HepG2 (cell line): ENCODE results near the gene MAP2K5. TPM values are rescaled to one million over a fixed set of nuclear protein-coding genes. Genes with fewer than 3 reads are reported as not detected.

Source experiments
- HNRNPL ChIP-seq: fragments of 200-400 bp; formaldehyde crosslinking; IDR thresholded peaks from 2 replicates; pipeline ENCODE4 v1.6.1; 2017; ENCODE audit warnings: mild to moderate bottlenecking, low read depth, low read length
- MTA1 ChIP-seq: sonication (generic); formaldehyde crosslinking; IDR thresholded peaks from 2 replicates; pipeline ENCODE4 v1.4.0; 2020; ENCODE audit warnings: missing genetic modification reagents, mild to moderate bottlenecking, borderline replicate concordance
- NCOR1 ChIP-seq: fragments of 200-600 bp; sonication (generic); IDR thresholded peaks from 2 replicates; pipeline ENCODE4 v1.7.0; 2017; ENCODE audit warnings: antibody characterized with exemption, low read length, borderline replicate concordance
- RFX3 ChIP-seq: IDR thresholded peaks from 2 replicates; pipeline ENCODE4 v1.6.1; 2016; ENCODE audit warnings: missing biosample characterization, missing genetic modification reagents
- ZNF567 ChIP-seq: sonication (generic); formaldehyde crosslinking; IDR thresholded peaks from 2 replicates; pipeline ENCODE4 v1.8.1; 2023; ENCODE audit warnings: mild to moderate bottlenecking, missing genetic modification reagents, borderline replicate concordance
- ZNF570 ChIP-seq: sonication (generic); formaldehyde crosslinking; IDR thresholded peaks from 2 replicates; pipeline ENCODE4 v1.4.0; 2020; ENCODE audit warnings: mild to moderate bottlenecking, missing genetic modification reagents, borderline replicate concordance
- polyA plus RNA-seq, 8 experiments: library from polyadenylated mRNA; depleted of rRNA in 3 of 8; stranded (reverse) in 7 of 8; unstranded in 1 of 8; fragments of >200 nt; fragmentation: Illumina TruSeq in 4 of 8; extraction: Trizol in 4 of 8; gene quantifications; 2 replicates each; pipeline versions ENCODE4 v1.2.1 to v1.2.3, GENCODE V29; 2011 to 2016; ENCODE audit warnings: low read depth in 4 of 8, missing spikeins in 1 of 8, mixed read lengths in 1 of 8; ENCODE audit not compliant: insufficient read depth in 1 of 8
- total RNA-seq, 5 experiments: library from RNA; depleted of rRNA; stranded (reverse); fragments of >200 nt; fragmentation: Illumina TruSeq; extraction: Trizol; gene quantifications; 2 replicates each; pipeline ENCODE4 v1.2.3, GENCODE V29; 2016; ENCODE audit warnings: low read depth in 1 of 5
- TF ChIP-seq, protein P1 (sequence below): sonication (generic); formaldehyde crosslinking; IDR thresholded peaks from one replicate; pipeline ENCODE4 v1.5.1; 2020; ENCODE audit warnings: mild to moderate bottlenecking, missing genetic modification reagents; ENCODE audit errors: not compliant biosample characterization
- TF ChIP-seq, protein P2 (sequence below): sonication (generic); formaldehyde crosslinking; IDR thresholded peaks from 2 replicates; pipeline ENCODE4 v1.5.0; 2020; ENCODE audit warnings: mild to moderate bottlenecking, missing genetic modification reagents, borderline replicate concordance
- TF ChIP-seq, protein P3 (sequence below), 2 experiments: IDR thresholded peaks; 2 replicates each; pipeline ENCODE4 v1.6.1; 2011 to 2012; ENCODE audit warnings: low read length in 2 of 2, borderline replicate concordance in 1 of 2, low read depth in 1 of 2, mild to moderate bottlenecking in 1 of 2, moderate library complexity in 1 of 2
- TF ChIP-seq, protein P4 (sequence below): fragments of 450-650 bp; IDR thresholded peaks from 2 replicates; pipeline ENCODE4 v1.6.1; 2017; ENCODE audit warnings: mild to moderate bottlenecking

The MAP2K5 gene
- total and polyA plus RNA-seq, 2 of the 13 experiments (the other 11 are each of a cell fraction or from before 2014, with no cell fraction given) = 4.0 to 4.3 TPM

DNA sequence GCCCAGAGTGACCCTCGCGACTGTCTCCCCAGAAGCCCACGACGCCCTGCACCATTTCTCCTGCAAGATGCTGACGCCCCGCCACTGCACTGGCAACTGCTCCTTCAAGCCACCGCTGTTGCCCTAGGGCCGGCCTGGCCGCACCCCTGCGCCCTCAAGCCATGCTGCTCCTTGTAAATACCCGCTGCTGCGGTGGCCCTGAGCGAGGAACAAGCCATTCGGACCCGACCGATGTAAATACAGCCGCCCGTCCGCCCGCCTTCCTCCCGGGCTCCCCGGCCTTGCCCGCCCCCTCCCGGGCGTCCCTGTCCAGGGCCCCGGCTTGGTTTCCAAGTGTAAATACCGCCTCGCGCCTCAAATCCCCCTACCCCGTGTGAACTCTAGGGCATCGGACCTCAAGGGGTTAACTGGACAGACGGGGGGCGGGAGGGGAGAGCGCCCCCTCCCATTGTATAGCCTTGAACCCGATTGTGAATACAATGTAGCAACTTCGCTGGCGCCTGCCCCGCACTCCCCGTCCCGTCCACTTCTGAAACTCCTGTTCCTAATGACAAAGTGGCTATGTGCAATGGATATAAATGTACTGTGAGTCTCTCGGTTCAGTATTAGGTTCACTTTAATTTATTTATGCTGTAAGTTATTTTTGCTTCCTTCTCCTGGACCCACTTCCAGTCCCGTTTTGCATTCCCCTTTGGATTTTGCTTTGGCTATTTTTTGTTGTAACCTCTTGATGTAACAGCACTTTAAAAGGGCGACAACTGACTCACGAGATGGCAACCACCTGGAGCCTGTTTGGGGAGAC lies 291.4 kb downstream of the MAP2K5 start (continued):
- TF ChIP-seq, protein P1, sequence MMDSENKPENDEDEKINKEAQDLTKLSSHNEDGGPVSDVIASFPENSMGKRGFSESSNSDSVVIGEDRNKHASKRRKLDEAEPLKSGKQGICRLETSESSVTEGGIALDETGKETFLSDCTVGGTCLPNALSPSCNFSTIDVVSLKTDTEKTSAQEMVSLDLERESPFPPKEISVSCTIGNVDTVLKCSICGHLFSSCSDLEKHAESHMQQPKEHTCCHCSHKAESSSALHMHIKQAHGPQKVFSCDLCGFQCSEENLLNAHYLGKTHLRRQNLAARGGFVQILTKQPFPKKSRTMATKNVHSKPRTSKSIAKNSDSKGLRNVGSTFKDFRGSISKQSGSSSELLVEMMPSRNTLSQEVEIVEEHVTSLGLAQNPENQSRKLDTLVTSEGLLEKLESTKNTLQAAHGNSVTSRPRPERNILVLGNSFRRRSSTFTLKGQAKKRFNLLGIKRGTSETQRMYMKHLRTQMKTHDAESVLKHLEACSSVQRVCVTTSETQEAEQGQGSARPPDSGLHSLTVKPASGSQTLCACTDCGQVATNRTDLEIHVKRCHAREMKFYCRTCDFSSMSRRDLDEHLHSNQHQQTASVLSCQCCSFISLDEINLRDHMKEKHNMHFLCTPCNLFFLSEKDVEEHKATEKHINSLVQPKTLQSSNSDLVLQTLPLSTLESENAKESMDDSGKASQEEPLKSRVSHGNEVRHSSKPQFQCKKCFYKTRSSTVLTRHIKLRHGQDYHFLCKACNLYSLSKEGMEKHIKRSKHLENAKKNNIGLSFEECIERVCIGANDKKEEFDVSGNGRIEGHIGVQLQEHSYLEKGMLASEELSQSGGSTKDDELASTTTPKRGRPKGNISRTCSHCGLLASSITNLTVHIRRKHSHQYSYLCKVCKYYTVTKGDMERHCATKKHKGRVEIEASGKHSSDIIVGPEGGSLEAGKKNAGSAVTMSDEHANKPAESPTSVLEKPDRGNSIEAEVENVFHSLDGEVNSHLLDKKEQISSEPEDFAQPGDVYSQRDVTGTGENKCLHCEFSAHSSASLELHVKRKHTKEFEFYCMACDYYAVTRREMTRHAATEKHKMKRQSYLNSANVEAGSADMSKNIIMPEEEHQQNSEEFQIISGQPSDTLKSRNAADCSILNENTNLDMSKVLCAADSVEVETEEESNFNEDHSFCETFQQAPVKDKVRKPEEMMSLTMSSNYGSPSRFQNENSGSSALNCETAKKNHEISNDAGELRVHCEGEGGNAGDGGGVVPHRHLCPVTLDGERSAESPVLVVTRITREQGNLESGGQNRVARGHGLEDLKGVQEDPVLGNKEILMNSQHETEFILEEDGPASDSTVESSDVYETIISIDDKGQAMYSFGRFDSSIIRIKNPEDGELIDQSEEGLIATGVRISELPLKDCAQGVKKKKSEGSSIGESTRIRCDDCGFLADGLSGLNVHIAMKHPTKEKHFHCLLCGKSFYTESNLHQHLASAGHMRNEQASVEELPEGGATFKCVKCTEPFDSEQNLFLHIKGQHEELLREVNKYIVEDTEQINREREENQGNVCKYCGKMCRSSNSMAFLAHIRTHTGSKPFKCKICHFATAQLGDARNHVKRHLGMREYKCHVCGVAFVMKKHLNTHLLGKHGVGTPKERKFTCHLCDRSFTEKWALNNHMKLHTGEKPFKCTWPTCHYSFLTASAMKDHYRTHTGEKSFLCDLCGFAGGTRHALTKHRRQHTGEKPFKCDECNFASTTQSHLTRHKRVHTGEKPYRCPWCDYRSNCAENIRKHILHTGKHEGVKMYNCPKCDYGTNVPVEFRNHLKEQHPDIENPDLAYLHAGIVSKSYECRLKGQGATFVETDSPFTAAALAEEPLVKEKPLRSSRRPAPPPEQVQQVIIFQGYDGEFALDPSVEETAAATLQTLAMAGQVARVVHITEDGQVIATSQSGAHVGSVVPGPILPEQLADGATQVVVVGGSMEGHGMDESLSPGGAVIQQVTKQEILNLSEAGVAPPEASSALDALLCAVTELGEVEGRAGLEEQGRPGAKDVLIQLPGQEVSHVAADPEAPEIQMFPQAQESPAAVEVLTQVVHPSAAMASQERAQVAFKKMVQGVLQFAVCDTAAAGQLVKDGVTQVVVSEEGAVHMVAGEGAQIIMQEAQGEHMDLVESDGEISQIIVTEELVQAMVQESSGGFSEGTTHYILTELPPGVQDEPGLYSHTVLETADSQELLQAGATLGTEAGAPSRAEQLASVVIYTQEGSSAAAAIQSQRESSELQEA = no peak
- TF ChIP-seq NCOR1 (no peak), HNRNPL (no peak), ZNF570 (CRISPR knock-in tag) (no peak), ZNF567 (CRISPR knock-in tag) (no peak), MTA1 (CRISPR knock-in tag) (peak; percentile 45; the same call in 1 of the 2 replicates), RFX3 (no peak)
- TF ChIP-seq, protein P2, sequence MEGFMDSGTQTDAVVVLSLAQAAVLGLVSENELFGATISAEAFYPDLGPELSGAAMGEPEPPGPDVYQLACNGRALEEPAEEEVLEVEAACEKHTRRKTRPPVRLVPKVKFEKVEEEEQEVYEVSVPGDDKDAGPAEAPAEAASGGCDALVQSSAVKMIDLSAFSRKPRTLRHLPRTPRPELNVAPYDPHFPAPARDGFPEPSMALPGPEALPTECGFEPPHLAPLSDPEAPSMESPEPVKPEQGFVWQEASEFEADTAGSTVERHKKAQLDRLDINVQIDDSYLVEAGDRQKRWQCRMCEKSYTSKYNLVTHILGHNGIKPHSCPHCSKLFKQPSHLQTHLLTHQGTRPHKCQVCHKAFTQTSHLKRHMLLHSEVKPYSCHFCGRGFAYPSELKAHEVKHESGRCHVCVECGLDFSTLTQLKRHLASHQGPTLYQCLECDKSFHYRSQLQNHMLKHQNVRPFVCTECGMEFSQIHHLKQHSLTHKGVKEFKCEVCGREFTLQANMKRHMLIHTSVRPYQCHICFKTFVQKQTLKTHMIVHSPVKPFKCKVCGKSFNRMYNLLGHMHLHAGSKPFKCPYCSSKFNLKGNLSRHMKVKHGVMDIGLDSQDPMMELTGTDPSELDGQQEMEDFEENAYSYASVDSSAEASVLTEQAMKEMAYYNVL (CRISPR knock-in tag) = no peak
- TF ChIP-seq, protein P3, sequence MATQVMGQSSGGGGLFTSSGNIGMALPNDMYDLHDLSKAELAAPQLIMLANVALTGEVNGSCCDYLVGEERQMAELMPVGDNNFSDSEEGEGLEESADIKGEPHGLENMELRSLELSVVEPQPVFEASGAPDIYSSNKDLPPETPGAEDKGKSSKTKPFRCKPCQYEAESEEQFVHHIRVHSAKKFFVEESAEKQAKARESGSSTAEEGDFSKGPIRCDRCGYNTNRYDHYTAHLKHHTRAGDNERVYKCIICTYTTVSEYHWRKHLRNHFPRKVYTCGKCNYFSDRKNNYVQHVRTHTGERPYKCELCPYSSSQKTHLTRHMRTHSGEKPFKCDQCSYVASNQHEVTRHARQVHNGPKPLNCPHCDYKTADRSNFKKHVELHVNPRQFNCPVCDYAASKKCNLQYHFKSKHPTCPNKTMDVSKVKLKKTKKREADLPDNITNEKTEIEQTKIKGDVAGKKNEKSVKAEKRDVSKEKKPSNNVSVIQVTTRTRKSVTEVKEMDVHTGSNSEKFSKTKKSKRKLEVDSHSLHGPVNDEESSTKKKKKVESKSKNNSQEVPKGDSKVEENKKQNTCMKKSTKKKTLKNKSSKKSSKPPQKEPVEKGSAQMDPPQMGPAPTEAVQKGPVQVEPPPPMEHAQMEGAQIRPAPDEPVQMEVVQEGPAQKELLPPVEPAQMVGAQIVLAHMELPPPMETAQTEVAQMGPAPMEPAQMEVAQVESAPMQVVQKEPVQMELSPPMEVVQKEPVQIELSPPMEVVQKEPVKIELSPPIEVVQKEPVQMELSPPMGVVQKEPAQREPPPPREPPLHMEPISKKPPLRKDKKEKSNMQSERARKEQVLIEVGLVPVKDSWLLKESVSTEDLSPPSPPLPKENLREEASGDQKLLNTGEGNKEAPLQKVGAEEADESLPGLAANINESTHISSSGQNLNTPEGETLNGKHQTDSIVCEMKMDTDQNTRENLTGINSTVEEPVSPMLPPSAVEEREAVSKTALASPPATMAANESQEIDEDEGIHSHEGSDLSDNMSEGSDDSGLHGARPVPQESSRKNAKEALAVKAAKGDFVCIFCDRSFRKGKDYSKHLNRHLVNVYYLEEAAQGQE (IDR thresholded peaks at IDR 0.05; ENCODE audit: borderline replicate concordance in 1 of 2, low read depth in 1 of 2, low read length in 2 of 2) = no peak
- TF ChIP-seq, protein P4, sequence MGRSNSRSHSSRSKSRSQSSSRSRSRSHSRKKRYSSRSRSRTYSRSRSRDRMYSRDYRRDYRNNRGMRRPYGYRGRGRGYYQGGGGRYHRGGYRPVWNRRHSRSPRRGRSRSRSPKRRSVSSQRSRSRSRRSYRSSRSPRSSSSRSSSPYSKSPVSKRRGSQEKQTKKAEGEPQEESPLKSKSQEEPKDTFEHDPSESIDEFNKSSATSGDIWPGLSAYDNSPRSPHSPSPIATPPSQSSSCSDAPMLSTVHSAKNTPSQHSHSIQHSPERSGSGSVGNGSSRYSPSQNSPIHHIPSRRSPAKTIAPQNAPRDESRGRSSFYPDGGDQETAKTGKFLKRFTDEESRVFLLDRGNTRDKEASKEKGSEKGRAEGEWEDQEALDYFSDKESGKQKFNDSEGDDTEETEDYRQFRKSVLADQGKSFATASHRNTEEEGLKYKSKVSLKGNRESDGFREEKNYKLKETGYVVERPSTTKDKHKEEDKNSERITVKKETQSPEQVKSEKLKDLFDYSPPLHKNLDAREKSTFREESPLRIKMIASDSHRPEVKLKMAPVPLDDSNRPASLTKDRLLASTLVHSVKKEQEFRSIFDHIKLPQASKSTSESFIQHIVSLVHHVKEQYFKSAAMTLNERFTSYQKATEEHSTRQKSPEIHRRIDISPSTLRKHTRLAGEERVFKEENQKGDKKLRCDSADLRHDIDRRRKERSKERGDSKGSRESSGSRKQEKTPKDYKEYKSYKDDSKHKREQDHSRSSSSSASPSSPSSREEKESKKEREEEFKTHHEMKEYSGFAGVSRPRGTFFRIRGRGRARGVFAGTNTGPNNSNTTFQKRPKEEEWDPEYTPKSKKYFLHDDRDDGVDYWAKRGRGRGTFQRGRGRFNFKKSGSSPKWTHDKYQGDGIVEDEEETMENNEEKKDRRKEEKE = no peak
